HG02884 (cell line): ENCODE data around the gene C1QA.

Experiments used
- ATAC-seq: cut with Tn5 transposase; IDR thresholded peaks from one replicate; pipeline ENCODE4 v1.9.1; 2021; ENCODE audit warnings: mild to moderate bottlenecking, moderate library complexity; ENCODE audit not compliant: unreplicated experiment

Gene C1QA, protein sequence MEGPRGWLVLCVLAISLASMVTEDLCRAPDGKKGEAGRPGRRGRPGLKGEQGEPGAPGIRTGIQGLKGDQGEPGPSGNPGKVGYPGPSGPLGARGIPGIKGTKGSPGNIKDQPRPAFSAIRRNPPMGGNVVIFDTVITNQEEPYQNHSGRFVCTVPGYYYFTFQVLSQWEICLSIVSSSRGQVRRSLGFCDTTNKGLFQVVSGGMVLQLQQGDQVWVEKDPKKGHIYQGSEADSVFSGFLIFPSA

DNA sequence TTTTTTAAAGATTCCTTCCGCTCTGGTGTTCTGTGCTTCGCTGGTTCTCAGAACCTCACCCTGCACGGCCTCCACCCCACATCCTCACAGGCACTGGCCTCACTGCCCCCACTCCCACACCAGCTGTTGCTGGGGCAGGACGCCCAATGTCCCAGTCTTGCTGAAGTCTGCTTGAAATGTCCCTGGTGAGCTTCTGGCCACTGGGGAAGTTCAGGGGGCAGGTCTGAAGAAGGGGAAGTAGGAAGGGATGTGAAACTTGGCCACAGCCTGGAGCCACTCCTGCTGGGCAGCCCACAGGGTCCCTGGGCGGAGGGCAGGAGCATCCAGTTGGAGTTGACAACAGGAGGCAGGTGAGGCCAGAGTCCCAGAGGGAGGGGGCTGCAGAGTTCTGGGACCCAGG is at the start of gene C1QA:
C1QA (plus strand) TSS at position 276 of the 400 bp plus-strand sequence. CDS start 989 bp downstream, outside the sequence.
- no peak for ATAC-seq

DNA sequence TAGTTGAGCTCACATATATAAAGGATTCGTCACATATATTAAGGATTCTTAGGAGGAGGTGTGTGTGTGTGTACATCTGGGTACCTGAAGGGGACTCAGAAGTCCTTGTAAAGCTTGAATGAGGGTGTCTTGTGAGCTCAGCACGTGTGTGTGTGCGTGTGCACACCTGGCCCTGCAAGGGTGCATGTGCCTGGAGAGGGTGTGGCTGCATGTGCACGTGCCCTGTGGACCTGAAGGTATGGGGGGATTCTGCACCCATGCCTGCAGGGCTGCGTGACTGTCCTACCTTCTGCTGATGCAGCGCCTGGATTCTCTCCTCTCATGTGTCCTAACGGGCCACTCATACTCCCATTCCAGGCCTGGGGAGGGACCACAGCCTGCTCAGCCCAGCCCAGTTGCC is 49.2 kb upstream of the C1QA start:
- ATAC-seq = no peak

DNA sequence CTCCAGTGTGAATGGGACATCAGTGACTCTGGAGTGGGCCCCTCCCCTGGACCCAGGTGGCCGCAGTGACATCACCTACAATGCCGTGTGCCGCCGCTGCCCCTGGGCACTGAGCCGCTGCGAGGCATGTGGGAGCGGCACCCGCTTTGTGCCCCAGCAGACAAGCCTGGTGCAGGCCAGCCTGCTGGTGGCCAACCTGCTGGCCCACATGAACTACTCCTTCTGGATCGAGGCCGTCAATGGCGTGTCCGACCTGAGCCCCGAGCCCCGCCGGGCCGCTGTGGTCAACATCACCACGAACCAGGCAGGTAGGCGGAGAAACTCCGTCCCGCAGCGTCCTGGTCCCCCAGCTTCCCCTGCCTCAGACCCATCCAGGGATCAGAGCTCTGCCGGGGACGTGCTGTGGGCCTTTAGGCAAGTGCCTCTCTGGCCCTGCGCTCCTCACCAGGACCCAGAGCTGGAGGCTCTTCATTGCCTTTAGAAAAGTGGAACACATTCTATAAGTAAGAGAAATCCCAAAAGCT is 47.5 kb upstream of the C1QA start:
- ATAC-seq = no peak

DNA sequence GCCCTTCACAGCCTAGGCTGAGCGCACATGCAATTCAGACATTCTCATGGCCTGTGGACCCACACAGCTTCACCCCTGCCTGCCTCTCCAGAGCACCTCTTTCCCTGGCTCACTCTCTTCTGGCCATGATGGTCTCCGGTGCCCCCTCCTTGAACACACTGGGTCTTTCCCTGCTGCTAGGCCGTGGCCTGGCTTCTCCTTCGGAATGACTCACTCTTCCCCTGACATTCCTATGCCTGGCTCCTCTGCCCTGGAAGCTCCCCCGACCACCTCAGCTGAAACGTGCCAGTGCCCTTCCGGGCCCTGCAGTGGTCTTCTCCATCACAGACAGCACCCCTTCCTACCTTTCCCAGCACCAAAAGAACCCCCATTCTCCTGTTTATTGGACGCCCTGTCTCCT is 44.9 kb upstream of the C1QA start:
- ATAC-seq = no peak

DNA sequence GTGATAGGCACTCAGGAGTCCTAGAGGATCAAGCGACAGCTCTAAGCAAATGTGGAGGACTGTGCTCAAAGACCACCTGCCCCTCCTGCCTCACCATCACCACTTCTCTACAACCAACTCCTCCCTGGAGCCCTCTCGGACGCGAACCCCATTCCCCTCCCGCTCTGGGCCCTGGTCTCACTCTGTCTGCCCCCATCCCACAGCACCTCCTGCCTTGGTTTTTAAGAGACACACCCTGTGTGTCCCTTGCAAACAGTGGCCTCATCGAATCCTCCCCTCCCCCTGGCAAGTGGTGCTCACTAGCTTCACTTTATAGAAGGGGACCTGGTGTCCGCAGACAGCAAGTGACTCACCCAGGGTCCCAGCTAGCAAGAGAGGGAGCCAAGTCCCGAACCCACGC is 44.4 kb upstream of the C1QA start:
- ATAC-seq = no peak

DNA sequence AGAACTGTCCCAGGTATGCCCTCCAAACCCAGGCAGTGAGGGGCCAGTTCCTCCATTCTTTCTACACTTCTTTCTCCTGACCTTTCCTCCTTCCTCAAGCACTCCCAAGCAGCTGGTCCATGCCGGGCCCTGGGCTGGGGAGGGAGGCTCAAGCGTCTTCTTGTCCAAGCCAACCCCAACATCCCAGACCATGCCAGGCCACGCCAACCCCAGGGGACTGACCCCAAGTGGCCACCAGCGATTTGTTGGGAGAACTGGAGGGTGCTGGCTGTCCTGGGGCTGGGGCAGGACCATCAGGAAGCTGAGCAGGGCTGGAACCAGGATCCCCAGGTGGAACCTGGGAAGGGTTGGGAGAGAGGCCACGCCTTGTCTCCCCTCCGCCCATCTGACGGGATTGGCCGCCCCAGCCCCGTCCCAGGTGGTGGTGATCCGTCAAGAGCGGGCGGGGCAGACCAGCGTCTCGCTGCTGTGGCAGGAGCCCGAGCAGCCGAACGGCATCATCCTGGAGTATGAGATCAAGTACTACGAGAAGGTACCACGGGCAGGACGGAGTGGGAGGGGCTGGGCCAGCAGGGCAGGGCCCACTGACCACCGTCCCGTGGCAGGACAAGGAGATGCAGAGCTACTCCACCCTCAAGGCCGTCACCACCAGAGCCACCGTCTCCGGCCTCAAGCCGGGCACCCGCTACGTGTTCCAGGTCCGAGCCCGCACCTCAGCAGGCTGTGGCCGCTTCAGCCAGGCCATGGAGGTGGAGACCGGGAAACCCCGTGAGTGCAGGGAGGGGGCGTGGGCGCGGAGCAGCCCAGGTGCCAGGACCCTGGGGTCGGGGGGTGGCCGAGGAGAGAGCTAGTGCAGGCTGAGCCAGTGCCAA is 43.3 kb upstream of the C1QA start:
- ATAC-seq = no peak

DNA sequence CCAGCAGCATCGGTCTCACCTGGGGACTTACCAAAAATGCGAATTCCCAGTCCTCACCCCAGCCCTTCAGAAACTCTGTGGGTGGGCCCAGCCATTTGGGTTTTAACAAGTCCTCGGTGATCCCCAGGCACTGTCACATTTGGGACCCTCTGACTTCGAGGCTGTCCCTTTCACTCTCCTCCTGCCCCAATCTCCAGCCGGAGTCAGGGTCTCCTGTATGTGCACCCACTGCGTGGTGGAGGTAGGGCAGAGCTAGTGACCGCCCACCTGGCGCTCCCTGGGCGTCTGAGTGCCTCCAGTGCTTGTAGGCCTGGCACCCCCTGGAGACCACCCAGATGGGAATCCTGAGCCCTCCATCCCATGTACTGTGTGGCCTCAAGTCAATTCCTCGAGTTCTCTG is 42.0 kb upstream of the C1QA start:
- no peak for ATAC-seq

DNA sequence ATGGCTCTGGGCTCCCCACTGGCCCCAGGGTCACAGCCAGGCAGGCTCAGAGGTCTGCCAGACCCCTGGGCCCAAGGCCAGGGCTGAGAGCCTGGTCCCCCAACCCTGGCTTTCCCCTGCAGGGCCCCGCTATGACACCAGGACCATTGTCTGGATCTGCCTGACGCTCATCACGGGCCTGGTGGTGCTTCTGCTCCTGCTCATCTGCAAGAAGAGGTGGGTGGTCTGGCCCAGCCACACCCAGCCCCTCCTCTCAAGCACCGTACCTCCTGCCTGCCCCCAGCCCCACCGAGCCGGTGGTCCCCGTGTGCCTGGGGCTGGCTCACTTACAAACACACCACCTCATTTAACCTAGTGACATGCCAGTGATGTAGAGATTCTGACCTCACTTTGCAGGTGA is 41.3 kb upstream of the C1QA start:
- no peak for ATAC-seq

DNA sequence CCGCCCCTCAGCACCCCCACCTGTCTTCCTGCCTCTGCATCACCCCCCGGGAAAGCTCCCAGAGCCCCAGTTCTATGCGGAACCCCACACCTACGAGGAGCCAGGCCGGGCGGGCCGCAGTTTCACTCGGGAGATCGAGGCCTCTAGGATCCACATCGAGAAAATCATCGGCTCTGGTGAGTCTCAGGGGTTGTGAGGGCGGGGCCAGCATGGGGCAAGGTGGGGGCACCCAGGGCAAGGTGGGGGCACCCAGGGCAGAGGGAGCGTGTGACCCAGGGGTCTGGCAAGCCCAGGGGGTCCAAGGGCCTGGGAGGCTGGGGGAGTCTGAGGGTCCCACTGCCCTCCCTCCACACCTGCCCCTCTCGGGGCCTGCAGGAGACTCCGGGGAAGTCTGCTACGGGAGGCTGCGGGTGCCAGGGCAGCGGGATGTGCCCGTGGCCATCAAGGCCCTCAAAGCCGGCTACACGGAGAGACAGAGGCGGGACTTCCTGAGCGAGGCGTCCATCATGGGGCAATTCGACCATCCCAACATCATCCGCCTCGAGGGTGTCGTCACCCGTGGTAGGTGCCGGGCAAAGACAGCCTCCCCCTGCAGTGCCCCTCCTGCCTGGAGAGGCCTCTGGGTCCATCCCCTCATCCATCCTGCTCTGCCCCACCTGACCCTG is 39.0 kb upstream of the C1QA start:
- no peak for ATAC-seq

DNA sequence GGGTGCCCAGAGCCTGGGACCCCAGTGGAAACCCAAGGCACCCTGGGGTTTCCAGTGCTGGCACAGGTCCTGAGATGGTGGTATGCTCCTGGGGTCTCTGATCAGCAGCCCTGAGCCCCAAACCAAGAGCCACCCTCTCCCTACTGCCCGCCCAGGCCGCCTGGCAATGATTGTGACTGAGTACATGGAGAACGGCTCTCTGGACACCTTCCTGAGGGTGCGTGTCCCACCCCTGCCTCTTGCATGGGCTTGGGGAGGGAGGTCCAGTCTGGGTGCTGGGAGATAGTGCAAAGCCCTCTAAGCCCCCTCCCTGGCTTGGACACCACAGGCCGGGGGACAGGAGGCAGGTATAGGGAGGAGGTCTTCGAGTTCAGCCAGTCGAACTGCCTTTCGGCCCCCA is 38.4 kb upstream of the C1QA start:
- no peak for ATAC-seq

DNA sequence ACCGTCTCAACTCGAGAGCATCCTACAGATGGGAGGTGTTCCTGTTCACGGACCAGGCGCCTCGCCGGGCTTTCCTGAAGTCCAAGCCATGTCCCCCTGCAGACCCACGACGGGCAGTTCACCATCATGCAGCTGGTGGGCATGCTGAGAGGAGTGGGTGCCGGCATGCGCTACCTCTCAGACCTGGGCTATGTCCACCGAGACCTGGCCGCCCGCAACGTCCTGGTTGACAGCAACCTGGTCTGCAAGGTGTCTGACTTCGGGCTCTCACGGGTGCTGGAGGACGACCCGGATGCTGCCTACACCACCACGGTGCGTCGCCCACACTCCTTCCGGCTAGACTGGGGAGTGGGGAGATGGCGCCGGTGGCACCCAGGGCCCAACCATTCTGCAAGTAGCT is 37.7 kb upstream of the C1QA start:
- ATAC-seq = no peak

DNA sequence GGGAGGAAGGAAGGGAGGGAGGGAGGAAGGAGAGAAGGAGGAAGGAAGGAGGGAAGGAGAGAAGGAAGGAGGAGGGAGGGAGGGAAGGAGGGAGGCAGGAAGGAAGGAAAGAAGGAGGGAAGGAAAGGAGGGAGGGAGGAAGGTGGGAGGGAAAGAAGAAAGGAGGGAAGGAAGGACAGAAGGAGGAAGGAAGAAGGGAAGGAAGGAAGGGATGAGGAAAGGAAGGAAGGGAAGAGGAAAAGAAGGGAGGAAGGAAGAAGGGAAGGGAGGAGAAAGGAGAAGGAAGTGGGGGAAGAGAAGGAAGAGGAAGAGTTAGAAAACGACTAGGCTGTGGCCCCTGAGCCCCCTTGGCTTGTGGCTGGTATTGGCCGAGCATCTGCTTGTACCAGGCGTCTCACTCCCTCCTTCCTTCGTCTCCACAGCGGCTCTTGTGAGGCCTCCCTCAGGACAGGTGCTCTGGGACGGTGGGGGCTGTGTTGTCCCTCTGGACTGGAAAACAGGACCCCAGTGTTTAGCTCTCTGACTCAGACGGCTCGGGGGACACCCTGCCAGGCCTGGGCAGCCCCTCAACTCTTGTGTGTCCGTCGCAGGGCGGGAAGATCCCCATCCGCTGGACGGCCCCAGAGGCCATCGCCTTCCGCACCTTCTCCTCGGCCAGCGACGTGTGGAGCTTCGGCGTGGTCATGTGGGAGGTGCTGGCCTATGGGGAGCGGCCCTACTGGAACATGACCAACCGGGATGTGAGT is 36.2 kb upstream of the C1QA start:
- ATAC-seq = no peak

DNA sequence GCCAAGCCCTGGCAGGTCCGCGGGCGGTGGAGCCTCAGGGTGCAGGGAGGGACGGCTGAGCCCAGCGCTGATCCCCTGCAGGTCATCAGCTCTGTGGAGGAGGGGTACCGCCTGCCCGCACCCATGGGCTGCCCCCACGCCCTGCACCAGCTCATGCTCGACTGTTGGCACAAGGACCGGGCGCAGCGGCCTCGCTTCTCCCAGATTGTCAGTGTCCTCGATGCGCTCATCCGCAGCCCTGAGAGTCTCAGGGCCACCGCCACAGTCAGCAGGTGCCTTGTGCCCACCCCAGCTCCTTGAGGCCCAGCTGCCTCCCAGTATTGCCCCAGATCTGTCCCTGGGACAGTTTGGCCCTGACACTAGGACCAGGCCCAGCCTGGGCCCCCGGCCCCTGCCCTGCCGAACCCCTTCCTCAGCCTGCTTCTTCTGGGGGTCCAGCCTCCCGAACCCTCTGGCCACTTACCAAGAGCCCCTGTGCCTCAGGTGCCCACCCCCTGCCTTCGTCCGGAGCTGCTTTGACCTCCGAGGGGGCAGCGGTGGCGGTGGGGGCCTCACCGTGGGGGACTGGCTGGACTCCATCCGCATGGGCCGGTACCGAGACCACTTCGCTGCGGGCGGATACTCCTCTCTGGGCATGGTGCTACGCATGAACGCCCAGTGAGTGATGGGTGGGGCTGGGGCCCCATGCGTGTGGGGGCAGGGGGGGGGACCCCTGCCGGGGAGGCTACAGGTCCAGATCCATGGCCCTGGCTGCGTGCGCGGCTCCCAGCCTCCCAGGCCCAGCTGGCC is 35.4 kb upstream of the C1QA start:
- no peak for ATAC-seq

DNA sequence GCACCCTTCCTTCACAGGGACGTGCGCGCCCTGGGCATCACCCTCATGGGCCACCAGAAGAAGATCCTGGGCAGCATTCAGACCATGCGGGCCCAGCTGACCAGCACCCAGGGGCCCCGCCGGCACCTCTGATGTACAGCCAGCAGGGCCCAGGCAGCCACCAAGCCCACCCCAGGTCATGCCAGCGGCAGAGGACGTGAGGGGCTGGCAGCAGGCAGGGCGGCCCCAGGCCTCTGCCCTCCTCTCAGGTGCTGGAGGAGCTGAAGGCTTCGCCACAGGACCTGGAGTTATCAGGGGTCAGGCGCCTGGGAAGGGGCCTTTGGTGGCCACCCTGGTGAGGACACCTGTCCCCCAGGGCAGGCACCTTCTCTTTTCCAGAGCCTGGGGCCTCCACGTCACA is 34.8 kb upstream of the C1QA start:
- ATAC-seq = no peak

DNA sequence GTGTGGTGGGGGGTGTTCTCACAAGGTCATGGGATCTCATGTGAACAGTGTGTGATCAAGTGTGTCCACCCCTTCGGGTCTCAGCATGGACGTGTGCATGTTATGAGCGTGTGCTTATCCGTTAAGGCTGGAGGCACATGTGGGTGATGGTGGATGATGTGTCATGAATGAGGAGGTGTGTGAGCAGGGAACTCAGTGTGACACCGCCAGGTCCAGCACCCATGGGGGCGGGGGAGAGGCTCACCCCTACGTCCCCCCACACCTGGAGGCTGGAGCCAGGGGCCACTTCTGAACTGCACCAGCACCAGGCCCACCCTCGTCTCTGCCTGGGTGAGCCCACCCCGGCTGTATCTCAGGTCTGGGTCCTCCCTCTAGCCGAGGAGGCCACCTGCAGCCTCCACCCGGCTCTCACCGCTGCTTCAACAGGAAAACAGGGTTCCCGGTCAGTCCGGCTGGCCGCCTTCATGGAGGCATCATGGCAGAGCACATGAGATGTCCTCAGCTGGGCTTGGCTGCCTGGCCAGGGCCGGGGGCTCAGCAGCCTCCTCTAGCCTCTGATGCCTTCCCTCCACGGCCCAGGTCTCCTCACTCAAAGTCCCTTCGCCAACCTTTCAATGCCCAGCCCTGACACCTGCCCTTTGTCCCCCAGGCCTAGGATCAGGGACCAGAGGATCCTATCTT is 34.2 kb upstream of the C1QA start:
- ATAC-seq = no peak

DNA sequence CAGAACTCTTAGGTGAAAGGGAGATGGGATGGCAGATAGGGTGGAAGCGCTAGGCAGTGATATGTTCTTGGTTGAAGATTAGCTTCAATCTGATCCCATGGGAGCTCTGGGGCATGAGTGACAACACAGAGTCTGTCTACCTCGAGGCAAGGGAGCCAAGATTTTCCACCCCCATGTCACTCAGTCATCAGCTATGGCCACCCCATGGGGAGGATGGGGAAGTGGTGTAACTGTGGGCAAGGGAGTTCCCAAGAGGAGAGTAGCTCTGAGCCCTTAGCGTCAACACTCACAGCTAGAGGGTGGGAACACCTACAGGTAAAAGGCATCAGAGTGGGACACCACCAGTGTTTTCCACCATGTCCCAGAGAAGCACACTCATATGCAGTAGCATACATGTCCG is 30.3 kb upstream of the C1QA start:
- ATAC-seq = no peak

DNA sequence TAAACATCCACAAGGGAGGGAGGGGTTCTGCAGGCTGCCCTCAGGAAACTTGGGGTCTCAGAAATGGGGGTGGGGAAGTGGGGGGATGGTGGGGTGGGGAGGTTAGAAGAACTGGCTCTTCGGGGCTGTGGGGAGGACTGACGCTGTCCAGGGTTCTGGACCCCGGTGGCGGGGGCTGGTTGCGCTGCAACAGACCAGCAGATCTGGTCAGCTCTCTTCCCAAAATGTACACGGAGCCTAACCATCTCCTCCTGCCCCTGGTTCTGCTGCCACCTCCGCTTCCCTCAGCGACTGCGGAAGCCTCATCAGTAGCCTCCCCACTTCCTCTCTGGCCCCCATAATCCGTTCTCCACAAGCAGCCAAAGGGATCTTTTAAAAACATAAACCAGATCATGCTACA is 29.3 kb upstream of the C1QA start:
- no peak for ATAC-seq

DNA sequence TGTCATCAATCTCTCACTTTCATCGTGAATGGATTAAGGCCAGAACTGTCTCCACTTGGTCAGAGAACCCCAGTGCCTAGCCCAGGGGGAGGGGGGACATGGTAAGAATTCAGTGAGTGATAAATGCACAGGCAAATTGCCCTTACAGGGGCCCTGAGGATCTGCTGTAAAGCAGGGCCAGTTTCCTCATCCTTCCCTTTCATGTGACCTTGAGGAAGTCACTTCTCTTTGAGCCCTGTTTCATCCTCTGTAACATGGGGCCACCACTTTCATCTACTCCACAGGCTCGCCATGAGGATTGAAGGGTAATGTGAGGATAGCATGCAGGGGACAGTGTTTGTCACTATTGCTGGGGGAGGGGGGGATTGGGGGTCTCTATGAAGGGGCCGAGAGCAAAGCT is 28.1 kb upstream of the C1QA start:
- no peak for ATAC-seq

DNA sequence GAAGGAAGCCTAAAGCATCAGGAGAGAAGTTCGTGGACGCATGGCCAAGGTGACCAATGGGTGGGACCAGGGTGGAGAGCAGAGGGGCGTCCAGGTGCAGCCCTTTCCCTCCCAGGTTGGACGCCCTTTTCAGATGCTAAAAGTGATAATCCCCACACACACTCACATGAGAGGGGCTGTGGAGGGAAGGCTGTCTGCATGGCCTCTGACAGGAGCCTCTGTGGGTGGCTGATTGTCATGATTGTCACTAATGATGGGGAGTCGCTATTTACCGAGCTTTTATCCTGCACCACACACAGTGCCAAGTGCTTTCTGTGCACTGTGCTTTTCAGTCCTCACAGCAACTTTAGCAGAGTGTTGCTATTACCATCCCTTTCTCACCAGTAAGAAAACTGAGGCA is 27.1 kb upstream of the C1QA start:
- ATAC-seq = no peak

DNA sequence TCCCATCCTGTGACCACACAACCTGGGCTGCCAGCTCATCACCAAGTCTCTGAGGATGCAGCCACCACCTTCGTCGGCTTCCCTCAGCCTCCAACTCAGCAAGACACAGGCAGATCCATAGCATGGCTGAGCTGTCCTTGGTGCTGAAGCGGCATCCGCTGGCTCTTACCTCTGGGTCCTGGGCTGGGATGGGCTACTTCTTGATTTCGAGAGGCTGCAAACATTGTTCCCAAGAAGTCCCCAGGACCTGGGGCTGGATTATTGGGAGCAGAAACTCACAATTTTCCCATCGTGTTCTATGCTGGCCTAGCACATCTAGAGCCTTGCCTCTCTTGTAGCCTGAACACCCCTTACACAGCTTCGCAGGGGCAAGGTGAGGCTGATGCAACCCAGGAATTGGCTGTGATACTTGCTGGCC is 24.9 kb upstream of the C1QA start:
- no peak for ATAC-seq
